ENCODE results near the gene SMIM38. TPM values are rescaled to one million over a fixed set of nuclear protein-coding genes. Genes with fewer than 3 reads are reported as not detected.

The SMIM38 gene
- total RNA-seq, 1 experiment from 2014 or later: 0.09 TPM

GRCh38 chr11:69113646-69114340 lies 41.9 kb upstream of the SMIM38 start:
- Histone ChIP-seq H3K56ac (ENCODE audit: insufficient read length, low read depth, low read length) (no peak overlapping the region), H2BK20ac (ENCODE audit: low read depth, low read length, poor library complexity, severe bottlenecking) (no peak overlapping the region), H4K91ac (ENCODE audit: insufficient read length, low read depth, low read length) (no peak overlapping the region), H3K4ac (ENCODE audit: low read depth, low read length) (no peak overlapping the region), H2BK120ac (ENCODE audit: low read depth, low read length, poor library complexity, severe bottlenecking) (no peak overlapping the region), H3K23me2 (ENCODE audit: insufficient read length, low read depth, low read length, poor library complexity, severe bottlenecking) (no peaks in the 10 kb centered on the region), H3K23ac (ENCODE audit: insufficient read length, low read depth, low read length) (no peak overlapping the region), H3T11ph (ENCODE audit: low read length) (no peak overlapping the region), H3K14ac (ENCODE audit: insufficient read depth, low read length) (no peak overlapping the region), H3K9ac (ENCODE audit: extremely low read depth, insufficient read length, low read length) (no peak overlapping the region), H2AK5ac (ENCODE audit: insufficient read length, low read length) (no peak overlapping the region), H4K5ac (ENCODE audit: insufficient read length, low read depth, low read length) (no peak overlapping the region), H3K27ac (ENCODE audit: insufficient read length, low read depth, low read length) (no peak overlapping the region), H2BK5ac (ENCODE audit: insufficient read length, low read length) (no peak overlapping the region), H3K27me3 (ENCODE audit: insufficient read depth, low read length) (no peaks in the 10 kb centered on the region), H3K18ac (ENCODE audit: insufficient read length, low read depth, low read length) (no peak overlapping the region), H2BK12ac (ENCODE audit: insufficient read length, low read depth, low read length) (no peak overlapping the region), H3K79me1 (ENCODE audit: insufficient read depth, low read depth, low read length, poor library complexity, severe bottlenecking) (no peaks in the 10 kb centered on the region), H2BK15ac (ENCODE audit: low read depth, low read length) (no peak overlapping the region), H4K8ac (replicated peaks; ENCODE audit: insufficient read length, low read depth, low read length) (no peak overlapping the region), H3K4me1 (ENCODE audit: insufficient read depth, low read length) (no peaks in the 10 kb centered on the region), H4K20me1 (ENCODE audit: control insufficient read depth, insufficient read depth, insufficient read length) (no peaks in the 10 kb centered on the region), H3K4me2 (ENCODE audit: insufficient read depth, insufficient read length, low read length) (no peak overlapping the region), H2AFZ (ENCODE audit: low read length) (no peak overlapping the region), H3K79me2 (ENCODE audit: insufficient read depth, low read length) (no peaks in the 10 kb centered on the region), H3K9me3 (ENCODE audit: control insufficient read depth, low read depth, low read length) (no peaks in the 10 kb centered on the region)
- no CpG with 5 or more reads among the region's 22 CpGs for WGBS (ENCODE audit: extremely low coverage, insufficient read length, low lambda C conversion rate)
- no peak overlapping the region for H3K4me3 Mint-ChIP-seq
- H3K36me3 Mint-ChIP-seq (ENCODE audit: insufficient read depth in 1 of 3, low read depth in 3 of 3): peaks cover 0 to 8% (median 3%) of the 10 kb centered on the region in 3 experiments; a peak in 2 of 7 replicates
- peaks cover 11% of the 10 kb centered on the region; the same call in 1 of the 2 replicates for H3K27me3 Mint-ChIP-seq (ENCODE audit: low read depth)
- H3K27ac Mint-ChIP-seq: no peak overlapping the region; a peak in 1 of 7 replicates
- H3K4me1 Mint-ChIP-seq: no peaks in the 10 kb centered on the region
- H3K9me3 Mint-ChIP-seq: peaks cover 11 to 13% of the 10 kb centered on the region in 2 experiments
- DNase-seq: no peak
- TF ChIP-seq, protein P1, sequence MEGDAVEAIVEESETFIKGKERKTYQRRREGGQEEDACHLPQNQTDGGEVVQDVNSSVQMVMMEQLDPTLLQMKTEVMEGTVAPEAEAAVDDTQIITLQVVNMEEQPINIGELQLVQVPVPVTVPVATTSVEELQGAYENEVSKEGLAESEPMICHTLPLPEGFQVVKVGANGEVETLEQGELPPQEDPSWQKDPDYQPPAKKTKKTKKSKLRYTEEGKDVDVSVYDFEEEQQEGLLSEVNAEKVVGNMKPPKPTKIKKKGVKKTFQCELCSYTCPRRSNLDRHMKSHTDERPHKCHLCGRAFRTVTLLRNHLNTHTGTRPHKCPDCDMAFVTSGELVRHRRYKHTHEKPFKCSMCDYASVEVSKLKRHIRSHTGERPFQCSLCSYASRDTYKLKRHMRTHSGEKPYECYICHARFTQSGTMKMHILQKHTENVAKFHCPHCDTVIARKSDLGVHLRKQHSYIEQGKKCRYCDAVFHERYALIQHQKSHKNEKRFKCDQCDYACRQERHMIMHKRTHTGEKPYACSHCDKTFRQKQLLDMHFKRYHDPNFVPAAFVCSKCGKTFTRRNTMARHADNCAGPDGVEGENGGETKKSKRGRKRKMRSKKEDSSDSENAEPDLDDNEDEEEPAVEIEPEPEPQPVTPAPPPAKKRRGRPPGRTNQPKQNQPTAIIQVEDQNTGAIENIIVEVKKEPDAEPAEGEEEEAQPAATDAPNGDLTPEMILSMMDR (conservative IDR thresholded peaks at IDR 0.05): no peak

All from H9 (cell line).